PFSK-1 (cell line): ENCODE data around the gene CELF4.

Experiments
- FOXP2 ChIP-seq: optimal IDR thresholded peaks from 2 replicates; pipeline ENCODE3; 2011; ENCODE audit warnings: borderline replicate concordance, control low read depth, inconsistent platforms; ENCODE audit not compliant: insufficient read depth; ENCODE audit errors: extremely low read length, extremely low read depth
- POLR2AphosphoS5 ChIP-seq: IDR thresholded peaks from 2 replicates; pipeline ENCODE4 v1.6.1; 2012; ENCODE audit warnings: low read depth, mild to moderate bottlenecking, control low read depth, low read length, moderate library complexity
- REST ChIP-seq, 2 experiments: IDR thresholded peaks; 2 replicates each; pipeline versions ENCODE4 v1.6.1 to v1.8.0; 2011 to 2012; ENCODE audit warnings: low read depth in 2 of 2, low read length in 2 of 2, control low read depth in 1 of 2, inconsistent platforms in 1 of 2, mild to moderate bottlenecking in 1 of 2, moderate library complexity in 1 of 2; ENCODE audit not compliant: insufficient read depth in 1 of 2

GRCh38 chr18:37254973-37255372 lies 310.6 kb downstream of the CELF4 start:
- TF ChIP-seq POLR2AphosphoS5 (no peak), REST (IDR thresholded peaks at IDR 0.05; ENCODE audit: insufficient read depth in 1 of 2, low read depth in 2 of 2, low read length in 2 of 2) (no peak), FOXP2 (no peak)
